GM18520 (cell line): ENCODE data around the gene CILP.
"Not testable (repeated sequence)": the region's sequence is repeated elsewhere in the genome, so short reads cannot be mapped to it uniquely, and the experiment has no call there.

ENCODE experiments used
- ATAC-seq: cut with Tn5 transposase; IDR thresholded peaks from one replicate; pipeline ENCODE4 v1.9.1; 2021; ENCODE audit not compliant: unreplicated experiment

Gene CILP

DNA sequence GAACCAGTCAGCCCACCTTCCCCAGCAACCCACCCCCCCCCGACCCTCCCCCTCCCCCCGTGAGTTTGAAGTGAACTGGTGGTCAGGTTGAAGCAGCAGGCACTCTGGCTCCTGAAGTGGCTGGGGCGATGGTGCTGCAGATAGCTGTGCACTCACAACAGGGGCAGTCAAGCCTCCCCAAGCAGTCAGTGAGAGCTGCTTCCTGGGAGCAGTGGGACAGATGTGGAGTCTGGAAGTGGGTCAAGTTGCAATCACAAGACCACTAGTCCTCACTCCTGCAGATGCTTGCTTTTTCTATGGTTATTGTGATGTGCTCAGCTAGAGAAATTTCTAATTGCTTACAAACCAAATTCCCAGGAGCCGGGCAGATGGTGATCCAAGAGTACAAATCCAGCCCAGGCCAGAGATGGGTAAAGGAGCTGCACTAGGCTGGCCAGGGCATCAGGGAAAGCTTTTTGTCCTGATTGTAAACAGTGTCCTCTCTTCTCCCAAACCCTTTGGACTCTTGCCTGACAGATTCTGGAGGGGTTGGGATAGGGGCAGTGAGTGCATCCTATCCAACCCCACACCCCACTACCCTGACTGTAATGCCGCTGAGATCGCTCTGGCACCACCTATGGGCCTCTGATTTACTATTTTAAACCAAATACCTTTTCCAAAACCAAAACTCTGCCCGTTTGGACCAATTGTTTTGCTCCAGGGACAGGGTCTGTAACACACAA is 16.3 kb downstream of the CILP start:
- ATAC-seq: no peak

DNA sequence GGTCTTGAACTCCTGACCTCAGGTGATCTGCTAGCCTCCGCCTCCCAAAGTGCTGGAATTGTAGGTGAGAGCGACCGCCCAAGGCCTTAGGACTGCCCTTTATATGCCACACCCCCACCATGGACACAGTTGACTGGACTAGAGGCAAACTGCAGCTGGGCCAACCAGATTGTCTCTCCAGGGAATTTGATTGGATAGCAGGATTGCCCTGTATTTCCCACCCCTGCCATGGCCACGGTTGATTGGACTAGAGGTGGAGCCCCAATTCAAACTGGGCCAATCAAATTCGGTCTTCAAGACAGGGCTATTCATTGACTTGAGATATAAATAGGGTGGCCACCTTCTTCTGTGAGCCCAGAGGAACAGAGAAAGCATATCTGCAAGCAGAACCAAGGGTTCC is 19.3 kb downstream of the CILP start:
- no peak for ATAC-seq

DNA sequence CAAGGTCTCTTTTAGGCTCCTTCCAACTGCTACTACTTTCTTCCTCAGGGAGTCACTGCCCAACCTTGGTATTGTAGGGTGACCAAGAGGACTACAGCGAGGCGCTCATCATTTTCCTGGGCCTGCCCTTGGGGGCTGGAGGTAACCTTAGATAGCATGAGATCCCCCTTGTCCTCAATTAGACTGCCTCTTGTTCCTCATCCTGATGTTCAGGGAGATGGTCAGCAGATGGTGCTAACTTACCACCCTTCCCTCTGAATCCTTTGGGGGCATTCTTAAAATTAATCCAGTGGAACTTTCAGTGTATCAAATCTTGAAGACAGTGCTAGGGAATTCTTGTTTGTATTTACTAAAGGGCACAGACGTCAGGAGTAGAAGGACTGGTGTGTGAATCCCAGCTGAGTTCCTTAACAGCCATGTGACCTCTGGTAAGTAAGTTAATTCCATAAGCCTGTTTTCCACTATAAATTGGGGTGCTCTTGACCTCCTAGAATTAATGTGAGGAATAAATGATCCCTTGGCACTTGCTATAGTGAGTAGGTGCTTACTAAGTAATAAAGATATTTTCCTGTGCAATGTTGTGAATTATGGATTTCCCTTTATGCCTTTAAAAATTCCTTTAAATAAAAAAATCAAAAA is 22.1 kb downstream of the CILP start:
- ATAC-seq: no peak

DNA sequence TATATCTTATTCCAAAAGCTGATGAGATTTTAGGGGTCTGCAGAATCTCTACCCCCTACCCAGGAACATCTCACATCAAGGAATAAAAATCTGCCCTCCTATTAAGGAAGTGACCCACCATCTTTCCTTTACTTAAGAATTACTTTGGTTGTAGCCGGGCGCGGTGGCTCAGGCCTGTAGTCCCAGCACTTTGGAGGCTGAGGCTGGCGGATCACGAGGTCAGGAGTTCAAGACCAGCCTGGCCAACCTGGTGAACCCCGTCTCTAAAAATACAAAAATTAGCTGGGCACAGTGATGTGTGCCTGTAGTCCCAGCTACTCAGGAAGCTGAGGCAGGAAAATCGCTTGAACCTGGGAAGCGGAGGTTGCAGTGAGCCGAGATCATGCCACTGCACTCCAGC is 22.8 kb downstream of the CILP start:
- not testable (repeated sequence) for ATAC-seq

DNA sequence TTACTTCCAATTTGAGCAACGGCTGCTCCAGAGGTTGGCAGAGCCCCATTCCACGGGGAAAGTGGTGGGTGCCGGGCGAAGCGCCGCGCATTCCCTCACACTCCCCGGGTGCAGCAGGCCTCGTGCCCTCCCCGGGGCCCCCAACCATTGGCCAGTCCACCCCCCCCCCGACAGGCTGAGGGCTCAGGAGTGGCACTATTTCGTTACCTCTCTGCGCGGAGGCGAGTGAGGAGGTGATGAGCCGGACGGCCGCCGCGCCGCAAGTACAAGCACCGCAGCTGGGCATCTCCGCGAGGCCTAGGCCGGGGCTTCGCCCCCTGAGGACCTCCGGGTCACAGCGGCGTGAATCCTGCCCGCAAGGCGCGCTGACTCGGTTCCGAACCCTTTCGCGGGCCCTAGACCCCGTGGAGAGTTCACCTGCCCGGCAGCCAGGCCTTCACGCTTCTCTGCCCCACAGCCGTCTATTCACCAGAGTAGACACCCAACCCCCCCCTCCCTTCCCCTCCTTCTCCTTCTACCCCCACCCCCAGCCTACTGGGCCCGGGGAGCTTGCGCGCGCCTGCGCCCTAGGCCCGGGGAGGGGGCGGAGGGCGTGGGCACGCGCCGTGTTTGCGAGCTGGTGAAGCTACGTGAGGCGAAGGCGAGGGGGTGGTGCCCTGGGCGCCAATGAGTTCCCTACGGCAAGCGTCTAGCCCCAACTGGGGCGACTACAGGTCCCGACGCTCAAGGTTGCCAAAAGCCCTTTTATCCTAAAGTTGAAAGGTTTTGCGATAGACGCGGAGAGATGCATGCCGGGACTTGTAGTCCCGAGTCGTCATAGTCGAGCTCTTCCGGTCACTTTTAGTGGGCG is 26.2 kb downstream of the CILP start, which contains the start of gene CLPX:
Gene CLPX, minus strand, starts transcription at position 475 of the 850 bp plus-strand sequence. Its CDS starts 189 bp downstream, at position 286.
- peak; percentile 81 for ATAC-seq

DNA sequence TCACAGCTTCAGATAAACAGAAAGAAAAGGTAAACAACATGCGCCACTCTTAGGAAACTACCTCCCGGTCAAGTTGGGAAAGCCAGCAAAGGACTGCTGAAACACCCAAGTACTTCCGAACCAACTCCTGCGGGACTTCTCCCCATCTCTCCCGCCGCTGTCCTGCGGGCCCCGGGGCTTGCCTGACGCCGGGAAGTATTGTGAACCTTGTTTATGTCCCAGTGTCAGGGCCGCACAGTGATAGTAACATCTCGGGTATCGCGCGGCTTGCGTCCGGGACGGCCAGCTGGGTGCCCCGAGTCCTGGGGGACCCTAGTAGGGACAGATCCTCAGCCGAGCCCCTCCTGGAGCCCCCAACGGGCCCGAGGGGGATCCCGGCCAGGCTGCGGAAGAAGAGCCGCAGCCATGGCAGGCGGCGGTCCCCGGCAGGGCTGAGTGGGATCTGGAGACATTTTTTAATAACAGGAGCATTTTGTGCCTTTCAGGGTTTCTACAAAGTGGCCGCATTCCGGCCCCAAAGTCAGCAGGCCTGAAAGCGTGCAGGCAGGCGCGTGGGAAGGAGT is 26.9 kb downstream of the CILP start:
- no peak for ATAC-seq

DNA sequence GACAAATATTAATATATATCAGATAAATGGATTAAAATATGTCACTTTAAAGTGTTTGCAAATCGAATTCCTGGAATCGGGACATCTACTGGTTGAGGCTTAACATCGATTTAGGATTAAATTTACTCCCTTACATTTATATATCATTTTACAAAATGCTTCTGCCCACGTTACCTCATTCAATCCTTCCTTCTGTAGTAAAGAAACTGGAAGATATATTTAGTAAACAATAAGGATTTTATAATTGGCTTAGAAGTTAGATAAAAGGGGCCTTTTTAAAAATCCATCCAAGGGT is 27.5 kb downstream of the CILP start:
- ATAC-seq: no peak

DNA sequence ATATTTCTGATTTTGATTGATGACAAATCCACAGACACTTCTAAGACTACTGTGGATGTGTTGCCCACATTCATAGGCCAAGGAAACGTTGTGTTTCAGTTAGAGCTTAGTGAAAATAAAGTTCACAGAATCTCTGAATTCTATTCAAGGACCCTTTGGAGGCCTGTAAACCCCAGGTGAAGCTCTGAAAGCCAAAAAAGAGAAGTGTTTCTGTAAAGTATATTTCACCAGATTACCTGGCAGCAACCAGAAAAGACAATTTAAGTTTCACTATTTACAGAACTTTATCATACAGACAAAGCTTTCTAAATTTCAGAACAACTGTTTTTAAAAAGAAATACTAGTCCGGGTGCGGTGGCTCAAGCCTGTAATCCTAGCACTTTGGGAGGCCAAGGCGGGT is 28.7 kb downstream of the CILP start:
- no peak for ATAC-seq

DNA sequence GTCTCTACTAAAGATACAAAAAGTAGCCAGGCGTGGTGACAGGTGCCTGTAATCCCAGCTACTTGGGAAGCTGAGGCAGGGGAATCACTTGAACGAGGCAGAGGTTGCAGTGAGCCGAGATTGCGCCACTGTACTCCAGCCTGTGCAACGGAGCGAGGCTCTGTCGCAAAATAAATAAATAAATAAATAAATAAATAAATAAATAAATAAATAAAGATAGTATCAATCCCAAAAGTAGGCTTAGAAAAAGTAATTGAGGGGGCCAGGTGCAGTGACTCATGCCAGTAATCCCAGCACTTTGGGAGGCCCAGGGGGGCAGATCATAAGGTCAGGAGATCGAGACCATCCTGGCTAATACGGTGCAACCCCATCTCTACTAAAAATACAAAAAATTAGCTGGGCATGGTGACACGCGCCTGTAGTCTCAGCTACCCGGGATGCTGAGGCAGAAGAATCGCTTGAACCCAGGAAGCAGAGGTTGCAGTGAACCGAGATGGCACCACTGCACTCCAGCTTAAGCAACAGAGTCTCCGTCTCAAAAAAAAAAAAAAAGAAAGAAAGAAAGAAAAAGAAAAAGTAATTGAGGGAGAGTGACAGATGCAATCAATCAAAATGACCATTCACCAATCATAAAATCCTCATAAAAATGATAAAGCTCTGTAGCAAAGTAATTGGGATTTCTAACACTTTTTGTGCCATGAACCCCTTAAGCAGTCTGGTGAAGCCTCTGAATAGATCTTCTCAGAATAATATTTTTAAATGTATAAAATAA is 29.5 kb downstream of the CILP start:
- ATAC-seq: not testable (repeated sequence)

DNA sequence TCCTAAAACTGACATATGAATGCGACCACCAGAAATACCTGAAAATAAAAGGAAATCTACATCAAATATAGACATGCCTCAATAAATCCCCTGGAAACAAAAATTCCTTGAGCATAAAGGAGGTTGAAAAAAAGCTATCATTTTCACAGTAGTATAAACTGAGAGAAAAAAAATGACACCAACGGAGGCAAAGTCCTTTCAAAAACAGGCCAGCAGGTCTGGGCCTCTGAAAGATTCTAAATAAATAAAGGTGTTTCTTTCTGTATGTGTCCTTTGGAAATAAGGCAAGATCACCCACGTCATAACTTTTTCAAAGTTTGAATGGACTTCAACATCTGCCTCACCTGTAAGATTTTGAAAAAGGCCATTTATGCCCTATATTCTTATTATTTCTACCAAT is 31.1 kb downstream of the CILP start:
- no peak for ATAC-seq

DNA sequence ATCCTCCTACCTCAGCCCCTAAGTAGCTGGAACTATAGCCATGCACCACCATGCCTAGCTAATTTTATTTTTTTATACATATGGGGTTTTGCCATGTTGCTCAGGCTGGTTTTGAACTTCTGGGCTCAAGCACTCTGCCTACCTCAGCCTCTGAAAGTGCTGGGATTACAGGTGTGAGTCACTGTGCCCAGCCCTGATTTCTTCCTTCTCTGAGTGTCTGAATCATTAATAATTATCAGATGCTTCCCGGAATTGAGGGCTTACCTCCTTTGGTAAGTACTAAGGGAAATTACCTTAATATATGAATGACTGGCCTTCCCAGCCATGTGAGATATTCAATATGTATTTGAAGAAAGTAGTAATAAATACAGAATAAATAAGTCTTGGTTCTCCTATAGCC is 33.4 kb downstream of the CILP start:
- ATAC-seq: no peak

DNA sequence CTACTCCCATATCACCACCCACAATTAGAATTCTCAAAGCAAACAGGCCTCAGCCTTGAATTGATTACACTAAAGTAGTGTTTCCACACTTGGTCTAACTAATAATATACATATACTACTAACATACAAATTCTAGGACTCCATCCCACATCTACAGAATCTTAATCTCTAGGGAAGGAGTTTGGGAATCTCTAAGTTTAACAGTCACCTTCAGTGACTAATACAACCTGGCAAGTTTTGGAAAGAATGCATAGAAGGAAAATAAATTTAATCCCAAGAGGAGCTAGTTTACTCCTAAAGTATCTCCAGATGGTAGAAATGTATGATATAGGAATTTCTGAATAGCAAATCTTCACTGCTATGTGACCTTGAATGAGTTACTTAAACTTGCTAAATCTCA is 35.2 kb downstream of the CILP start:
- no peak for ATAC-seq

DNA sequence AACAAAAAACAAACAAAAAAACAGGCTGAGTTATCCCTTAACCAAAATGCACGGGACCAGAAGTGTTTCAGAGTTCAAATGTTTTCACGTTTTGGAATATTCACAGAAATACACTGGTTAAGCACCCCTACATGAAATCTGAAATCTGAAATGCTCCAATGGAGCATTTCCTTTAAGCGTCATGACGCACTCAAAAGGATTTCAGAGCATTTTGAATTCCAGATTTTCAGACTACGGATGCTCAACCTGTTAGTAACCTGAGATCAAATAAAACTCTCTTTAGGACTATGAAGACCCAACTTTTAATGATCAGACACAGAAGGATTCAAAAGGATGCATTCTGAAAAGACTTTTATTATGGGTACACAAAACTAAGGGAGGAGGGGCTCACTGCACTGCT is 35.8 kb downstream of the CILP start:
- ATAC-seq: no peak

DNA sequence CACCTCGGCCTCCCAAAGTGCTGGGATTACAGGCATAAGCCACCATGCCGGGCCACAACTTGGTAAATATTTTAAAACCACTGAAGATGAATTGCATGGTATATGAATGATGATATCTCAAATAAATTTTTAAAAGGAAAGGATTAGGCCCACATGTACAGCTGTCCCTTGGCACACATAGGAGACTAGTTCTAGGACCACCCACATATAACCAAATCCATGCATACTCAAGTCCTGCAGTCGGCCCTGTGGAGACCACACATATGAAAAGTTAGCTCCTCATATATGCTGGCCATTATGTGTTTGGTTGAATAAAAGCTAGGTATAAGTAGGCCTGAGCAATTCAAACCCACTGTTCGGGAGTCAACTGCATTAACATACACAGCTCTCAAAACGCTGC is 36.8 kb downstream of the CILP start:
- no peak for ATAC-seq

DNA sequence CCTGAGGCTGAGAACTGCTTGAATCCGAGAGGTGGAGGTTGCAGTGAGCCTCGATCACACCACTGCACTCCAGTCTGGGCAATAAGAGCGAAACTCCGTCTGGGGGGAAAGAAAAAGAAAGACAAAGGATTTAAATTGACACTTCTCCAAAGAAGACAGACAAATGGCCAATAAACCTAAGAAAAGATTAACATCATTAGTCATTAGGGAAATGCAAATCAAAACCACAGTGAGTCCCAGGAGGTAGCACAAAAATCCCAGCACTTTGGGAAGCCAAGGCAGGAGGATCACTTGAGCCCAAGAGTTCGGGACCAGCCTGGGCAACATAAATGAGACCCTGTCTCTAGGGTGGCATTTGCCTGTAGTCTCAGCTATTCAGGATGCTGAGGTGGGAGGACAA is 38.7 kb downstream of the CILP start:
- no peak for ATAC-seq

DNA sequence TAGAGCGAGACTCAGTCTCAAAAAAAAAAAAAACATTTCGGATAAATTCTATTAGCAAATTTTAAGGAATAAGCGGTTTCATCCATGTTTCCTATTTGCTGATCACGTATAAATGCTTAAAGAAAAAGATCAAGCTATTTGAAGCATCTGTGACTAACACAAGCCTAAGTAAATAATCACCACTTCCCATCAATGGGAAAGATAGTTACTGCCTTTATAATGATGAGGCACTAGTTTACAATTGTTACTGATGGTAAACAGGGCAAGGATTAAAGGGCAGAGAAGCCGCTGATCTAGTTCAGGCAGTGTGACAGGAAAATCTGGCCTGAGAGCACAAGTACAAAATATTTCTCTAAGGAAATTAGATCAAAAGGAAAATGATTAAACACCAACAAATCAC is 39.8 kb downstream of the CILP start:
- no peak for ATAC-seq

DNA sequence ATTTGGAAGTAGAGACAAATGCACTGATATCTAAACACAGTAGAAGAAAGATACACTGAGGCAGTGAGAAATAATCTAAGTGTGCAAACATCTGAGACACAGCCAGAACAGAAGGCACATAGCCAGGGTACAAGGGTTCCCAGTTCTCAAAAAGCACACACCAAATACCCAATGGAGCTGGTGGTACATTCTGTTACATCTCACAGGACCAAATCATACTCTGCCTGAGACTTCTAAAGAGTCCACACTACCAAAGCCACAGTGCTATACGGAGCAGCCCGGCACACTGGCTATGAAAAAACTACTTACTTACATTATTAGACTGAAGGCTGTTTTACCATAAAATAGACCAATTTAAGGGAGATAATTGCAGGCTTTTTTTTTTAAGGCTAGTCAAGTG is 45.4 kb downstream of the CILP start:
- ATAC-seq: no peak

DNA sequence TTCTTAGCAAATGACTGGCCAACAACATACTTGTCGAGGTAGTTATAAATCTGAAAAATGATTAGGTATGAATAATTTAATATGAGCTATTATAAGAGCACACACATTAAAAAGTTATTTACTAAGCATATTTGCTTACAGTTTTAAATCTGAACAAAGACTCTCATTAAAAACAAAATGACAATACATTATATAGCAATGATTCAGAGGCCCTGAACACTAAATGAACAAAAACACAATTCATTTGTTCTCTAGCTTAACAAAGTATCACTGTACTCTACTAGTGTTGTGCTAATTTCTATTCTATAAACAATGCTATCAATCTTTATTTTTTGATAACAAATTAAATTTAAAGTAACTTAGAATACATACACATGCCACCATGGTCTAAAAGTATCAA is 47.1 kb downstream of the CILP start:
- no peak for ATAC-seq

DNA sequence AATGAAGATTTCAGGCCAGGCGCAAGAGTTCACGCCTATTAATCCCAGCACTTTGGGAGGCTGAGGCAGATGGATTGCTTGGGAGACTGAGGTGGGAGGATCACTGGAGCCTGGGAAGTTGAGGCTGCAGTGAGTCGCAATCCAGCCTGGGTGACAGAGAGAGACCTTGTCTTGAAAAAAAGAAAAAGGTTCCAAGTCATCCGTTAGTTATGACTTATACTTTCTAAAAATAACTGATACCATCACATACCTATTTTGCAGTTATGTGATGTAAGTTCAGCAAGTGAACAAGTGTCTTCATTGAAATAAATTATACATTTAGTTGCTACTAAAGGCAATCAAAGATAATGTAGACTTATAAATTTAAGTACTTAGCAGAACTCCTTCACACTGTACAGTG is 48.2 kb downstream of the CILP start:
- no peak for ATAC-seq

DNA sequence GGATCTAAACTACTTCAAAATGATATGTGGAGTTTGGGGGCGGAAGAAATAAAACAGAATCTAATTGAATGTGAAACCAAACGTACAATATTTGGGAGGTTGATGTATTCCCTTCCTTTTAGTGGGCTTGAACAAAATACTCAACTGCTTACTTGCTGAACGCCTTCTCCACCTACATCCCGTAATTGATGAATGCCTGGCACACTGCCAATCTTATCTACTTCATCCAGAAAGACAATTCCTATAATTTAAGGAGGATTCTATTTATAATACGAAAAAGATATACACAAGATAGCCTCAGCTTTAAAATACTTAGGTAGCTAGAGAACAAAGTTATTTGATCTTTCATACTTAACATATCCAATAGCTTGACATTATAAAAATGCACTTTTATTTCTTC is 54.6 kb downstream of the CILP start:
- ATAC-seq: no peak

DNA sequence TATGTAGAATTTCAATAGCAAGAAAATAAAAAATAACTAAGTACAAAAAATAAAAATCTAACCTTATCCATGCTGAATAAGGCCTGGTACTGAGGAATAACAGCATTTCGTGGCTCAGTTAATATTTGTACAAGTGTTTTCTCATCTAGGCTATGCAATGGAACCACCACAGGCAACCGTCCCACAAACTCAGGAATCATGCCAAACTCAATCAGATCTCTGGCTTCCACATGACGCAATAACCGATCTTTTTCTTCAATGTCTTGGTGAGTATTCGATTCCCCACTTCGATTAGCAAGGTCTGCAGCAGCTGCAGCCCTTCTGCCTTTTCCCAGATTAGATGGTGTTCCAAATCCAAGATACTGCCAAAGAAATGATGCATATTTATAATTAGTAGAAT is 56.6 kb downstream of the CILP start:
- ATAC-seq: no peak
